ENCODE measurements around the gene EIF4B. TPM values are rescaled to one million over a fixed set of nuclear protein-coding genes. Genes with fewer than 3 reads are reported as not detected.
A peak's percentile ranks its signal among the peaks of the same experiment; 100 is the strongest.

Gene EIF4B
- total and polyA plus RNA-seq, 2 of the 13 experiments (the other 11 are each of a cell fraction or from before 2014, with no cell fraction given): 416 to 548 TPM

GRCh38 chr12:53046655-53047220, 40.5 kb downstream of the EIF4B start (continued):
- peak; percentile 56 for TF ChIP-seq UBTF (CRISPR knock-in tag; IDR thresholded peaks at IDR 0.05)
- no peak for TF ChIP-seq GPBP1L1 (CRISPR knock-in tag; IDR thresholded peaks at IDR 0.05)
- no peak for TF ChIP-seq REL (CRISPR knock-in tag; conservative IDR thresholded peaks at IDR 0.05)
- TF ChIP-seq HNRNPK (IDR thresholded peaks at IDR 0.05; ENCODE audit: low read depth, low read length, poor library complexity, severe bottlenecking): peak; percentile 43
- no peak for TF ChIP-seq RFXAP (CRISPR knock-in tag; IDR thresholded peaks at IDR 0.05; ENCODE audit: borderline replicate concordance)
- TF ChIP-seq GMEB2 (CRISPR knock-in tag; IDR thresholded peaks at IDR 0.05; ENCODE audit: low read depth): no peak
- TF ChIP-seq CEBPZ (IDR thresholded peaks at IDR 0.05; ENCODE audit: low read length): no peak
- no peak for TF ChIP-seq NPAS2 (CRISPR knock-in tag; IDR thresholded peaks at IDR 0.05; ENCODE audit: borderline replicate concordance)
- TF ChIP-seq ZNF672 (CRISPR knock-in tag; IDR thresholded peaks at IDR 0.05): no peak
- peak; percentile 12; the same call in 1 of the 3 replicates for TF ChIP-seq MXI1 (IDR thresholded peaks at IDR 0.05; ENCODE audit: borderline replicate concordance, low read depth, low read length)
- no peak for TF ChIP-seq ZNF710 (CRISPR knock-in tag; IDR thresholded peaks at IDR 0.05; ENCODE audit: borderline replicate concordance)
- TF ChIP-seq RNF219 (CRISPR knock-in tag; IDR thresholded peaks at IDR 0.05): no peak
- no peak for TF ChIP-seq CBX1 (IDR thresholded peaks at IDR 0.05; ENCODE audit: low read depth)
- no peak for TF ChIP-seq ZNF570 (CRISPR knock-in tag; IDR thresholded peaks at IDR 0.05; ENCODE audit: borderline replicate concordance)
